B cell (primary cell): ENCODE measurements around the gene NSRP1. TPM values are rescaled to one million over a fixed set of nuclear protein-coding genes. Genes with fewer than 3 reads are reported as not detected.

Experiments used
- ATAC-seq: fragments of 200-7000 bp; cut with Tn5 transposase; one replicate; pipeline ENCODE4 v1.10.0; 2021; ENCODE audit warnings: low read depth, mild to moderate bottlenecking, moderate number of reproducible peaks, moderate library complexity
- CTCF ChIA-PET: fragments of 350-600 bp; sonication (Branson Sonifier 250); formaldehyde crosslinking; loops from one replicate; lab custom pipeline; 2021; ENCODE audit warnings: antibody characterized with exemption, inconsistent platforms; lab: Charles Lee
- POLR2A ChIA-PET: fragments of 350-600 bp; sonication (Branson Sonifier 250); formaldehyde crosslinking; loops from one replicate; lab custom pipeline; 2021; ENCODE audit warnings: antibody characterized with exemption; lab: Charles Lee
- DNase-seq: peaks from one replicate; pipeline ENCODE4 v3.0.0; 2013
- H2AFZ ChIP-seq: 2 replicates; pipeline ENCODE4 v1.6.1; 2012; ENCODE audit warnings: mild to moderate bottlenecking, low read depth, low read length; ENCODE audit not compliant: insufficient read depth, poor library complexity, severe bottlenecking
- H3K27ac ChIP-seq, 2 donors: 1 replicate in 1 of 2; 2 replicates in 1 of 2; pipeline ENCODE4 v1.5.1; 2012 to 2013; ENCODE audit warnings: low read length in 2 of 2, mild to moderate bottlenecking in 2 of 2, moderate library complexity in 1 of 2
- H3K27me3 ChIP-seq, 4 experiments: fragments of 200-600 bp in 1 of 4; sonication (generic) in 1 of 4; replicated peaks in 1 of 4; 1 replicate in 2 of 4; 2 replicates in 2 of 4; pipeline versions ENCODE4 v1.6.1 to v1.7.0; 2013 to 2016; ENCODE audit warnings: low read length in 3 of 4, mild to moderate bottlenecking in 2 of 4, mixed read lengths in 1 of 4, moderate library complexity in 1 of 4; ENCODE audit not compliant: insufficient read depth in 4 of 4, control insufficient read depth in 3 of 4; ENCODE audit errors: control extremely low read depth in 1 of 4
- H3K36me3 ChIP-seq, 2 experiments: replicated peaks in 1 of 2; 1 replicate in 1 of 2; 2 replicates in 1 of 2; pipeline versions ENCODE4 v1.6.1 to v1.7.1; 2013; ENCODE audit warnings: low read length in 1 of 2; ENCODE audit not compliant: insufficient read depth in 2 of 2, control insufficient read depth in 1 of 2; ENCODE audit errors: control extremely low read depth in 1 of 2, extremely low read depth in 1 of 2
- H3K4me1 ChIP-seq, 2 donors: fragments of 200-600 bp in 1 of 2; sonication (generic) in 1 of 2; 1 replicate in 1 of 2; 2 replicates in 1 of 2; pipeline versions ENCODE4 v1.5.1 to v1.6.1; 2013 to 2017; ENCODE audit warnings: low read length in 2 of 2; ENCODE audit not compliant: control insufficient read depth in 2 of 2, insufficient read depth in 2 of 2
- H3K4me2 ChIP-seq: replicated peaks from 2 replicates; pipeline ENCODE3; 2012; ENCODE audit warnings: mild to moderate bottlenecking, low read depth, low read length; ENCODE audit not compliant: poor library complexity, severe bottlenecking
- H3K4me3 ChIP-seq, 5 experiments: fragments of 200-600 bp in 1 of 5; sonication (generic) in 1 of 5; 1 replicate in 3 of 5; 2 replicates in 2 of 5; pipeline versions ENCODE4 v1.5.1 to v1.7.0; 2011 to 2016; ENCODE audit warnings: low read length in 4 of 5, mild to moderate bottlenecking in 4 of 5, low read depth in 2 of 5, control low read depth in 1 of 5, moderate library complexity in 1 of 5; ENCODE audit not compliant: insufficient read depth in 1 of 5; ENCODE audit errors: control extremely low read depth in 1 of 5, extremely low read depth in 1 of 5
- H3K79me2 ChIP-seq: fragments of 200-600 bp; sonication (generic); one replicate; pipeline ENCODE4 v1.6.0; 2016; ENCODE audit warnings: low read length; ENCODE audit not compliant: control insufficient read depth, insufficient read depth
- H3K9ac ChIP-seq: fragments of 200-600 bp; sonication (generic); 2 replicates; pipeline ENCODE4 v1.6.1; 2017; ENCODE audit warnings: mild to moderate bottlenecking, low read length, moderate library complexity
- H3K9me3 ChIP-seq, 3 donors: one replicate each; pipeline versions ENCODE4 v1.6.1 to v1.7.1; 2013; ENCODE audit warnings: low read length in 2 of 3; ENCODE audit not compliant: control insufficient read depth in 2 of 3, insufficient read depth in 1 of 3; ENCODE audit errors: control extremely low read depth in 1 of 3
- H4K20me1 ChIP-seq: 2 replicates; pipeline ENCODE4 v1.6.0; 2012; ENCODE audit warnings: mild to moderate bottlenecking, low read length; ENCODE audit not compliant: insufficient read depth, control insufficient read depth, poor library complexity, severe bottlenecking
- H3K27ac Mint-ChIP-seq: one replicate; pipeline ENCODE4 v1.8.0; 2021; ENCODE audit warnings: mixed read lengths
- H3K27me3 Mint-ChIP-seq: one replicate; pipeline ENCODE4 v1.8.0; 2021; ENCODE audit warnings: mixed read lengths
- H3K4me1 Mint-ChIP-seq: one replicate; pipeline ENCODE4 v1.8.0; 2021; ENCODE audit warnings: mixed read lengths
- H3K4me3 Mint-ChIP-seq: one replicate; pipeline ENCODE4 v1.8.0; 2021; ENCODE audit warnings: mixed read lengths
- H3K9me3 Mint-ChIP-seq: one replicate; pipeline ENCODE4 v1.8.0; 2022; ENCODE audit warnings: mixed read lengths; ENCODE audit not compliant: insufficient read depth
- CTCF ChIP-seq: fragments of 200-600 bp; IDR thresholded peaks from one replicate; pipeline ENCODE4 v1.8.0; 2022; ENCODE audit warnings: antibody characterized with exemption, mild to moderate bottlenecking
- EZH2 ChIP-seq: IDR thresholded peaks from 2 replicates; pipeline ENCODE4 v1.6.1; 2012; ENCODE audit warnings: borderline replicate concordance, low read depth, mild to moderate bottlenecking, moderate library complexity, low read length; ENCODE audit not compliant: insufficient read depth, poor library complexity, severe bottlenecking
- WGBS: methylation state at CpG from one replicate; pipeline ENCODE4 v1.1.5; 2013; ENCODE audit warnings: missing lambda C conversion rate; ENCODE audit not compliant: insufficient coverage; 5-methylcytosine and 5-hydroxymethylcytosine counted together
- intact Hi-C: fragments of 100-400 bp; cut with micrococcal nuclease; formaldehyde crosslinking; loops from one replicate; pipeline ENCODE4 v1.10.0; 2022
- polyA plus RNA-seq: library from polyadenylated mRNA; depleted of rRNA; stranded (reverse); fragments of >200 nt; gene quantifications from 2 replicates; pipeline ENCODE4 v1.2.3, GENCODE V29; 2012
- total RNA-seq, 2 donors: library from RNA; stranded (reverse); fragments of 120-200 nt in 1 of 2; gene quantifications; 1 replicate in 1 of 2; 2 replicates in 1 of 2; pipeline versions ENCODE4 v1.2.3 to v1.2.4, GENCODE V29; 2013 to 2022

The NSRP1 gene
- total and polyA plus RNA-seq, 2 donors (not counting 1 experiment from before 2014, with no cell fraction given) = 11.2 to 46.2 TPM

GRCh38 chr17:30092886-30093285, 23.7 kb upstream of the NSRP1 start:
- H3K27ac Mint-ChIP-seq = no peak overlapping the region
- Histone ChIP-seq H4K20me1 (no peaks in the 10 kb centered on the region), H3K27me3 (peaks cover 0 to 9% (median 8%) of the 10 kb centered on the region in 4 experiments), H3K4me1 (peaks cover 6 to 7% of the 10 kb centered on the region in 2 donors), H2AFZ (no peak overlapping the region), H3K4me3 (no peak overlapping the region), H3K36me3 (no peaks in the 10 kb centered on the region), H3K9me3 (no peaks in the 10 kb centered on the region), H3K9ac (no peak overlapping the region), H3K27ac (no peak overlapping the region), H3K79me2 (no peaks in the 10 kb centered on the region), H3K4me2 (no peak overlapping the region)
- ATAC-seq = no peak
- H3K4me1 Mint-ChIP-seq = peaks cover 12% of the 10 kb centered on the region
- peaks cover 11% of the 10 kb centered on the region for H3K27me3 Mint-ChIP-seq
- CTCF ChIA-PET = interaction anchor here (0.6 to 13.5 kb wide), 32 partner anchors 9 to 723 kb away, joined by 3 to 124 read pairs (median 5); no protein-coding TSS in a partner anchor
- POLR2A ChIA-PET = interaction anchor here (1.1 kb wide), 1 partner anchor 15 kb away, joined by 3 read pairs; no protein-coding TSS in a partner anchor
- TF ChIP-seq EZH2 (no peak), CTCF (no peak)
- intact Hi-C loops = loop anchor here (1.0 to 5.0 kb wide), 3 partner anchors 67 to 456 kb away; no protein-coding TSS in a partner anchor
- H3K4me3 Mint-ChIP-seq = no peak overlapping the region
- DNase-seq = no peak
- H3K9me3 Mint-ChIP-seq = no peaks in the 10 kb centered on the region

- Histone ChIP-seq H3K4me1 (peaks cover 6 to 7% of the 10 kb centered on the region in 2 donors), H3K4me2 (no peak overlapping the region), H3K9ac (no peak overlapping the region), H3K4me3 (no peak overlapping the region), H3K79me2 (no peaks in the 10 kb centered on the region), H4K20me1 (no peaks in the 10 kb centered on the region), H3K27me3 (peaks cover 0 to 9% (median 8%) of the 10 kb centered on the region in 4 experiments), H3K36me3 (no peaks in the 10 kb centered on the region), H3K27ac (no peak overlapping the region), H2AFZ (peak overlapping the region; percentile 30), H3K9me3 (no peaks in the 10 kb centered on the region)
- no peak overlapping the region for H3K27ac Mint-ChIP-seq
- no peak overlapping the region for H3K4me3 Mint-ChIP-seq
- intact Hi-C loops = loop anchor here (1.0 to 5.0 kb wide), 3 partner anchors 67 to 456 kb away; no protein-coding TSS in a partner anchor
- TF ChIP-seq CTCF (peak; percentile 90), EZH2 (no peak)
- POLR2A ChIA-PET = no interaction called here
- WGBS = 50% methylated on average over 2 of the region's 12 CpGs
- H3K27me3 Mint-ChIP-seq = peaks cover 12% of the 10 kb centered on the region
- H3K9me3 Mint-ChIP-seq = no peaks in the 10 kb centered on the region
- ATAC-seq (peak; percentile 57), DNase-seq (peak; percentile 75)
- H3K4me1 Mint-ChIP-seq = peaks cover 12% of the 10 kb centered on the region
- CTCF ChIA-PET = interaction anchor here (0.6 to 13.5 kb wide), 36 partner anchors 10 to 723 kb away, joined by 3 to 124 read pairs (median 4); no protein-coding TSS in a partner anchor
Observed at GRCh38 chr17:30093463-30094147, 23.0 kb upstream of the NSRP1 start.
